ENCODE data around the gene ARMS2. TPM values are rescaled to one million over a fixed set of nuclear protein-coding genes. Genes with fewer than 3 reads are reported as not detected.

The ARMS2 gene
- total RNA-seq, 1 donor from 2014 or later, result not detected

DNA sequence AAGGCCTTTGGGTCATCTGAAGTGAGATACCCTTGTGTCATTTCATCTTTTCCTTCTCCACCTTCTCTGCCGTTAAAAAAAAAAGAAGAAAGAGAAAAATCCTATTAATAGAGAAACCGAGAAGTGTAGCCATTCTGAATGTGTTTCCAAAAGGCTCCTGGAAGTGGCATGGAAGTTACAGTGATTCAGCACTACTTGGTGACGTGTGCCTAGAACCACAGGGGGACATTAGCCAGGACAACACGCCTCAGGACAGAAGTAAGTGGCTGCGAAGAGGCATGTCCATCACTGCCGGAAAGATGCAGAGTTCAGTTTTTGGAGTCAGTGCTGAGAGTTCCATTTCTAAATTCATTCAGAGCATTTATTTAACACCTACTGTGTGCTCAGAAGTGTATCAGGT is 13.2 kb downstream of the ARMS2 start:
- no peak for DNase-seq
- no peak for ATAC-seq (ENCODE audit: poor library complexity)
- intact Hi-C loops (cut with DNase I), result no loop called here

DNA sequence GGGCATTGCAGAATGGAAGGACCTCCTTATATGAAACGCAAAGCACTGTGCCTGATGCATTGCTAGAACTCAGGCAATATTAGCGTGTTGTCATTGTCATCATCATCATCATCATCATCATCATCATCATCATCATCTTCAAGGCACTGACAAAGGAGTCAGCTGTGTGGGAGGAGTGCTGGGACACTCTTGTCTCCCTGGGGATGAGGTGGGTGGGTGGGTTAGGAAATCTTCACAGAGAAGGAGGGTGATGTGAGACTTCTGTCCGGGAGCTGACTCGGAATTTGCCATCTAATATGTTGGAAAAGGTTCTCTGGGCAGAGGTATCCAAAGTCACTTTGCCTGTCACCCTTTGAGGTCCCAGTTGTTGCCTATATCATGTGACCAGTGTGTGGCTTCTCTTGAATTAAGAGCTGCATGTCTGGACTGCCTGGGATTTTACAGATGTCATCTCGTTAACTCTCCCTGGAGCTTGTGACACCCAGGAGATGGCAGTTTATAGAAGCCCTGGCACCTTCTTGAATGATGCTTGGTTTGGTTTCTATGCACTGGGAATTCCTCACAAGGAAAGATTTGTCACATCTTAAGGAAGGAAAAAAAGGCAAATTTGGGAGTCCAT is 14.0 kb downstream of the ARMS2 start:
- DNase-seq (no peak), ATAC-seq (ENCODE audit: poor library complexity) (no peak)
- intact Hi-C loops (cut with DNase I), result no loop called here

DNA sequence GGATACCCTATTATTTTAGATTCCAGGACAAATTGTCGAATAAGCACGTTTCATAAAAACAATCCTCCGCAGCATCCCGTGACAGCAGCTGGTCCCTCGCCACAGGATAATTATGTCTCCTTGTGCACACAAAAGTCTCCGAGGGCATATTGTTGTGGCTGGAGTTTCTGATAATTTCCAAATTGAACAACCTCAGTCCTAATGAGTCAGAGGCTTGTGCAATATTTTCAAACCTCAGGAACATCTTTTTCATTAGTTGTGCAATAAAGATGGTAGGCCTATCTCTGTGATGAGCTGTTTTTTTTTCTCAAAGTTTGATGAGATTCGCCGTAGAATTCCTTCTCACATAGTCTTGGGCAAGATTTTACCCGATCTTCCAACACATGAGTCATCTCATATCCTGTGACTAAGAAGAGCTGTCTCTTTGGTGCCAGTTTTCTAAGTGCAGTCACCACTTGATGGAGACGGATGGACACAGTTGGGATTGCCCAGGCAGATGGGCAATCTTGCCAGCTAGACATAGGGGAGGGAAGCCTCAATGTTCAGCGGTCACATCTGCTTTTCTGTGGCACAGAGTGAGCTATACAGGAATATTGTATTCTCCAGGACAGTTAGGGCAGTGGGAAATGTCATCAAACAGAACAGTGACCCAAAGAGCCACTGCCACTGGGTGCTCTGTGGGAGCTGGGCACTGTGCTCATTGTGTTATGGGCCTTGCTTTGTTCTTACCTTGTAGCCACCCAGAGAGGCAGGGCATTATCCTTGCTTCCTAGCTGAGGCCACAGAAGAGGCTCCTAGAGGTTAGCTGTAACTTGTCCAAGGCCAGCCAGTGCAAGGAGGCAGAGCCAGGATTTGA is 14.7 kb downstream of the ARMS2 start:
- peak; percentile 65 for ATAC-seq (ENCODE audit: poor library complexity)
- DNase-seq, result no peak
- intact Hi-C loops (cut with DNase I), result no loop called here

DNA sequence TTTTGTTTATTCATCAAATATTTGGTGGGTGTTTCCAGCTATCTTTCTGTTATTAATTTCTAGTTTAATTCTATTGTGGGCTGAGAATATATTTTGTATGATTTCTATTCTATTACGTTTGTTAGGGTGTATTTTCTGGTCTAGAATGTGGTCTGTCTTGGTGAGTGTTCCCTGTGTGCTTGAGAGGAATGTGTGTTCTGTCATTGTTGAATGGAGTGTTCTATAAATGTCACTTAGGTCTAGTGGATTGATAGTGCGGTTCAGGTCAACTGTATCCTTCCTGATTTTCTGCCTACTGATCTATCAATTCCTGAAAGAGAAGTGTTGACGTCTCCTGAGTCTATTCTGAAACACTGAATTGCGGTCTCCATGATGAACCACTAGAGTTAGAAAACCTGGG is 15.4 kb downstream of the ARMS2 start:
- intact Hi-C loops (cut with DNase I), result no loop called here
- peak; percentile 66 for ATAC-seq (ENCODE audit: poor library complexity)

DNA sequence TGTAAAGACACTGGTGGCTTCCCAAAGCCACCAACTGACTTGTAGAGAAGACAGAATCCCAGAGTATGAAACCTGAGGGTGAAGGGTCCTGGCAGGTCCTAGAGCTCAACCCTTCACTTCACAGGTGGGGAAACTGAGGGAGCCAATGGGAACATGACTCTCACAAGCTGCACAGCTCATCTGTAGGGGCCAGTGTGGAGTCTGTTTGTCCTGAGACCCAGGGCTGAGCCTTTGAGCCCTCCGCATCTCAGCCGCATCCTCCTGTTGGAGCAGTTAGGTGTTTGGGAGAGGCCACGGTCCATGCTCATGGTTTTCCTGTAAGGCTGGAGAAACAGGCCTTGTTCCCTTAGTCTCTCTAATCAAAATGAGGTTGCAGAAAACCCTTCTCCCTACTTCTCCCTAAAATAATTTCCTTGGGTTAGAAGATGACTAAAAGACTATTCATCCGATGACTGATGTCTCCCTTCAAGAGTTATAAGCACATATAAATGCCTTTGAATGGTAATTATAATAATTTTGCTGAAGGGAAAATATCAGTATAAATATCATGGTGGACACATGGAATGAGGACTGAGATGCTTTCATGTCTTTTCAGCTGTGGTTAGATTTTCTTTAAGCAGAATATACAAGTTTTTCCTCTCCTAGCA is 17.2 kb downstream of the ARMS2 start:
- ATAC-seq (ENCODE audit: poor library complexity), result no peak
- intact Hi-C loops (cut with DNase I), result no loop called here

More for the DNA sequence above, 15.4 kb downstream of the ARMS2 start:
- no peak for DNase-seq

DNA sequence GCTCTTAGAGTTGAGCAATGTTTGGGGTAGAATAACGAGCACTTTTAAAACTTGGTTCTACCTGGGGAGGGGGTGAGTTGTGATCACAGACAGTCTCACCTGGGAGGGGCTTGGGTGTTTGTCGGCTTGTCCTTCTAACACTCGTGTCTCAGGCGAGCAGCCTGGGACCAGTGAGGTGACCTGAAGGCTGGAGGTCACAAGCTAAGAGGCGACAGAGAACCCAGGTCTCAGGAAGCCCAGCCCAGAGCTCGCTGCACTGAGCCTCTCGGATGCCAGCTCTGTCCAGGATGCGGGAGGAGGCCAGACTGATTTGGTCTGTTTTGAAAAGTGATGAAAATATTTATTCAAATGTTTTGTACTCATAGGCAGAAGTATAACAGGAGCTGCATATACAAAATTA is 18.7 kb downstream of the ARMS2 start:
- intact Hi-C loops (cut with DNase I), result no loop called here
- DNase-seq, result peak; percentile 30
- ATAC-seq (ENCODE audit: poor library complexity), result no peak

More for the DNA sequence above, 17.2 kb downstream of the ARMS2 start:
- DNase-seq, result no peak

DNA sequence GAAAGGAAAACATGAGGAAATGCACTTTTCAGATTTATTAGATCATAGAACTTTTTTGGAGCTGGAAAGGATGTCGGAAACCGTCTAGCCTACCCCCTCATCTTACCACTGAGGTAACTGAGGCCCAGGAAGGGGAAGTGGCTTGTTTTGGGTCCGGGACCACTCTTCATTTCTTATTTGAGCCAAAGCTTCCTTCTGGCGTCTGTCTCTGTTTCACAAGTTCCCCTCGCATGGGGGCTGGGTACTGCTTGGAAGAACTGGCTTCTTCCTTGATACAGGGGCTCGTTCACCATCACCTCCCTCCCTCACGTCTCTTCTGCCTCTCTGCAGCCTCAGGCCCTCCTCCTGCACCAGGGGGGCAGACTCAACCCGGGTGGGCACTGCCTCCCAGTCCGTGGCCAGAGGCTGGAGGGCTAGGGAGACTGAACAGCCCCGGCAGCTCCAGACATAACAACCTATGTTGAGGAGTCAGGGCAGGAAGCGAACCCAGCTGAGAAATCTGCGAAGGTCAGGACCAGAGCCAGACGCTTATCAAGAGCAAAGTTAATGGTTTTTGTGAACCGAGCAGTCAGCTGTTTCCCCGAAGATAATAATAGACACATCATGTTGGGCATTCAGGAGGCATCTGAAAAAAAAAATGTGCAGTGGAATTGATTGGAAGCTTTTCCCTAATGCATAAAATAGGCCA is 19.8 kb downstream of the ARMS2 start:
- DNase-seq, result peak; percentile 44
- peak; percentile 73 for ATAC-seq (ENCODE audit: poor library complexity)
- intact Hi-C loops (cut with DNase I), result no loop called here

DNA sequence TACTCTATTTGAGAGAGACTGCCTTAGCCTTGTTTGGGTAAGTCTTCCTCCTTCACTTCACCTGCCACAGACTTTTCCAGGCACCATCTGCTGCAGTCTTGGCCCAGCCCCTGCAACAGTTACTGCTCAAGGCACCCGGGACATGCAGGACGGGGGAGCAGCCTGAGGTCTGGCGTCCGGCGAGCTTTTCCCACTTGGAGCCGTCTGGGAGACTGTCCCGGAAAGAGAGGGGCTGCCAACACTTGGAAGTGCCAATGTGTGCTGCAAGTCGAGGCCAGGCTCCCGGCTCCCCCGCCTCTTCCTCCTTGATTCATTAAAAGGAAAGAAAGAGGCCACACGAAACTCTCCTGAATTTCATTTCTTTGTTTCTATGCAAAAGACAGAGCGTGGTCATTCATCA is 20.6 kb downstream of the ARMS2 start:
- intact Hi-C loops (cut with DNase I), result no loop called here

DNA sequence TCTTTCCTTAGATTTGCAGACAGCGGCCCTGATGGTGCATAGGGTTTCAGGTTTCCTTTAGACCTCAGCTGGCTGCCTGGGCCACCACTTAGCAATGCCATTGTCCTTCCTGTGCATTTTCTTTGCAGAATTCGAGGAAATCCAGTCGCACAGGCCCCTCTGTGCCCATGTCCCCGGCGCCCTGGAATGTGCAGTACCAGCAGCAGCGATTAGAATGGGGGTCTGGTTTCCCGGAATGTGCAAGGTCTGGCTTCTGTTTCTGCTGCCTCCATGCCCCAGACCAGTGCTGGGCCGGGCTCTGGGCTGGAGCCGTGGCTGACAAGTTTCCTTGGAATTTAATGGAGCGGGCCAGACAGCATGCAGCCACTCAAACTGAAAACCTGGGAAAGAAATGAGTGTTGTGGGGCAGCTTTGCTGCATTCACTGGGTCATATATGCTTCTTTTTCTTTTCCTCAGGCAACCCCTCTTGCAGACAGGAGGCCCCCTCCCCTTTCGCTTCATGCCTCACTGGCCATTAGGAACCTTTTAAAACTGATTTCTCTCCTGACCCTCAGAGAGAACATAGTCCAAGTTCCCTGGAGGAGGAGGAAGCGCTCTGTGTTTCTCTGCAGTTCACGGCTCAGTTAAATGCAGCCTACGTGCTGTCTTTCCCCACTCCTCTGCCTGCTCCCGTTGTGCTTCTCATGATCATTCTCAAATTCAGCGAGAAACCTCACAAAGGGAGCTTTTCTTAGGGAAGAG is 21.3 kb downstream of the ARMS2 start:
- intact Hi-C loops (cut with DNase I), result no loop called here
- peak; percentile 46 for DNase-seq
- ATAC-seq (ENCODE audit: poor library complexity), result peak; percentile 5

More for the DNA sequence above, 20.6 kb downstream of the ARMS2 start:
- ATAC-seq (ENCODE audit: poor library complexity), result peak; percentile 95
- DNase-seq, result peak; percentile 88

DNA sequence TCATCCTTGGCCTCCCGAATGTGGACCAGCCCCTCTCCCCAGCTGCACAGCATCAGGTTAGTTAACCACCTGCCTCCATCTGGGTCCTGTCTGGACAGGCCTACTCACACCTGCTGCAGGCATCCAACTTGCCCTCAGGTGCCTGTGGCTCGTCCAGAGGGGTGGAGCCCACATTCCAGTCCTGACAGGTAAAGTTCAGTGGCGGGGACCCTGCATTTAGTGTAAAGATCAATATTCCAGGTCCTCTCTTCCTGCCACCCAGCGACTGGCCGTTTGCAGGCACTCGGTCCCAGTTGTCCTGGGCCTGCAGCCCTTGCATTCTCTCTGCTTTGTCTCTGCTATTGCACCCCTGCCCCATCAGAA is 21.9 kb downstream of the ARMS2 start:
- intact Hi-C loops (cut with DNase I), result no loop called here
- DNase-seq (peak; percentile 30), ATAC-seq (ENCODE audit: poor library complexity) (no peak)

DNA sequence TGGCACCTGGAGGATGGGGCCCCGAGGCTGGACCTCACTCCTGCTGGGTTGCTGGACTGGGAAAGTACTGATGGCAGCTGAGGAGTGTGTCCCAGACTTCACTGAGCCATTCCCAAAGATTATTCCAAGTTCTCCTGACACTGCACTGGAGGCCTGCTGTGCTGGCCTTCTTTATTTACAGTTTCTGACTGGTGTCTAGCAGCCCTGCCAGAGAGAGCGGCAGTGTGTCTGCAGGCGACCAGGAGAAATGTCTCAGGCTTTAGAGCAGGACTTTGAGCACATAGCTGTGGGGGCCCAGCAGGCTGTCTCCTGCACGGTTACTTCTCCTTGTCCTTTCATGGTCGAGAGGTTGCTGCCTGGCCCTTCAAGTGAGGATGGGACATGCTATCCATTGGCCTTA is 23.0 kb downstream of the ARMS2 start:
- peak; percentile 28 for DNase-seq
- intact Hi-C loops (cut with DNase I), result no loop called here
- no peak for ATAC-seq (ENCODE audit: poor library complexity)

DNA sequence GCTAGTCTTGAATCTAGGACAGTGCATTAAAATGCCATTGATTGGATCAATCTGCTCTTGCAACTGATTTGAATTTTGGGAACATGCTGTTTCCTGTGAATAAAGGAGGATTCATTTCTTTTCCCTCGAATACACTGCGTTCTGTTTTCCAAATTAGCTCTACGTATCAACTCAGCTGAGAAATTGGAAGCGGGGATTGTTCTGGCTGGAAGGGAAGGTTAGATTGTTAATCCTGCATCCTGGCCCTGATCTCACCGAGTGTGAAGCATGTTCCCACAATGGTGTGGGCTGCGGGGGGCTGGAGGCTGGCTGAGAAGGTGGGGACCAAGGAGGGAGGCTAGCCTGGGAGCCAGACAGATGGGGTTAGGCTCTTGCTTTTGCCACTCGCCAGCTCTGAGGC is 24.5 kb downstream of the ARMS2 start:
- ATAC-seq (ENCODE audit: poor library complexity) (no peak), DNase-seq (peak; percentile 17)
- intact Hi-C loops (cut with DNase I), result no loop called here

DNA sequence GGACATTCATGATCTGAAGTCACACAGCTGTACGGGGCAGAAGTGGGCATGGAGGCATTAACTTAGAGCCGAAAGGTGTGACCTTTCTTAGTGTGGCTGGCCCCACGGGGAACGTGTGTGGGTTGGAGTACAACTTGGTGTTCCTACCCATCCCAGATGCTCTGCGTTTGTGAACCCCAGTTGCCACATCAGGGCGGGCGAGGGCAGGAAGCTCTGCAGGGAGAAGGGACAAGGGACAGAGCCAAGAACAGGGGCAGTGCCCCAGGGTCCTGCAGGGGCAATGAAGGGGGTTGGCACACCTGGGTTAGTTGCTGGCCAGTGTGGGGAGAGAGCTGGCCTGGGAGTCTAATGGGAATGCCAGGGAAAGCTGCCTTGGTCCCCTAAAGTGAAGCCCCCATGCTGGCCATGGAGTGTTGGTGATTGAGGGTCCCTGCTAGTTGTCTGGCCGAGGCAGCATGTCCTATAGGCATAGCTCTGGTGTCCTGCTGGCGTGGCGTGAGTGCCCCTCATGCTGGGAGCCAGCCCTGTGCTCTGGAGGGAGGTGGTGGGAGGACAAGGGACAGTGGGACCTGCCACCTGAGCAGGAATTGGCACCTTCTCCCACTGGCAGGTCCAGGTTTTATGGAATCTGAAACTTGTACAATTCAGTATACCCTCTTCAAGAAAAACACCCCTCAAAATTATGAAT is 25.8 kb downstream of the ARMS2 start:
- ATAC-seq (ENCODE audit: poor library complexity) (no peak), DNase-seq (peak; percentile 20)
- intact Hi-C loops (cut with DNase I), result no loop called here

DNA sequence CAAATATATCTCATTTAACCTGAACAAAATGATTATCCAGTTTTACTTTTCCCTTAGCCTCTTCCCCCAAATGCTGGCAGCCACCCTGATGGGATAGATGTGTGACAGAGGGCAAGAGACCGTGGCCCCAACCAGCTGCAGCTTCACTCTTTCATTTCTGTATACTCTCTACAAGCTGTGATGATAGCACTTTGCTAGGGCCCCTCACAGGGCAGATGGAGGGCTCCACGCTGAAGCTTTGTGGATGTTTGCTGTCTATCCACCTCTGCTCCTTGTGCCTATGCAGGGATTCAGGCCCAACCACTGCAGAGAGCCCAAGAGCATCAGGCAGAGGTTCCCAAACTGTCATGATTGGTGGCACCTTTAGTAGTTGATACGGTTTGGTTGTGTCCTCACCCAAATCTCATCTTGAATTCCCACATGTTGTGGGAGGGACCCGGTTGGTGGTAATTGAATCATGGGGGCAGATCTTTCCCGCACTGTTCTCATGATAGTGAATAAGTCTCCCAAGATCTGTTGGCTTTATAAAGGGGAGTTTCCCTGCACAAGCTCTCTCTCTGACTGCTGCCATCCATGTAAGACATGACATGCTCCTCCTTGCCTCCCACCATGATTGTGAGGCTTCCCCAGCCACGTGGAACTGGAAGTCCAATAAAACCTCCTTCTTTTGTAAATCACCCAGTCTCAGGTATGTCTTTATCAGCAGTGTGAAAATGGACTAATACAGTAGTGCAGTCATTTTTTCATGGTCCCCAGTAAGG is 27.0 kb downstream of the ARMS2 start:
- no peak for ATAC-seq (ENCODE audit: poor library complexity)
- DNase-seq, result peak; percentile 2
- intact Hi-C loops (cut with DNase I), result no loop called here

DNA sequence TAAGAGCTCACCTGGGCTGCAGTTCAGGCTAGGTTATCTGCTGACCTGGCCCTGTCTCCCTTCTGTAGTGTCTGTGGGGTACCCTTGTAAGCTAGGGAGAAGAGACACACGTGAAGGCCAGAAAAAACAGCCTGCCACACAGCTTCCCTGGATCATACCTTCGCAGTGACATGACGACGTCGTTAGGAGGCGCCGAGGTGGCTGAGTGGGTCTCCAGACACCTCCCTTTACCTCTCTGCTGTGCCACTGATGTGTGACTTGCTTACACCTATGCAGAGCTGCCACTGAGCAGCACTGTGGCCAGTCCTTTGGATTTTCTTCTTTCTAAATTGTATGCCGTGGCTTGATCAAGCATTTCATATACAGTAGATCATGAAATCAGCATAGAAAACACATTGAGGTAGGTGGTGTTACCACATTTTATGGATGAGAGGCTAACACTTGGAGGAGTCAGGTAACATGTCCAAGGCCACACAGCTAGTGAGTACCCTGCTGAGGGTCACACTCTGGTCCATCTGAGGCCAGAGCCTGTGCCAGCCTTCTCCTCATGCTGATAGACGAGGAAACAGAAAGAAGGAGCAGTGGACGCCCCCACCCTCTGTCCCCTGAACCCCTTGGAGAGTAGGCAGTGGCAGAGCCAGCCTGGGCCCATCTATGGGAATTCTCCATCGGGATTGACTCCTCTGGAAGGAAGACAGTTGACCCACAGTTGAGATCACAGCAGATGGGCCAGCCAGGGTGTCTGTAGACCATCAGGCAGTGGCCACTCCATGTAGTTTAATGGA is 30.0 kb downstream of the ARMS2 start:
- ATAC-seq (ENCODE audit: poor library complexity) (no peak), DNase-seq (peak; percentile 27)
- intact Hi-C loops (cut with DNase I), result no loop called here

DNA sequence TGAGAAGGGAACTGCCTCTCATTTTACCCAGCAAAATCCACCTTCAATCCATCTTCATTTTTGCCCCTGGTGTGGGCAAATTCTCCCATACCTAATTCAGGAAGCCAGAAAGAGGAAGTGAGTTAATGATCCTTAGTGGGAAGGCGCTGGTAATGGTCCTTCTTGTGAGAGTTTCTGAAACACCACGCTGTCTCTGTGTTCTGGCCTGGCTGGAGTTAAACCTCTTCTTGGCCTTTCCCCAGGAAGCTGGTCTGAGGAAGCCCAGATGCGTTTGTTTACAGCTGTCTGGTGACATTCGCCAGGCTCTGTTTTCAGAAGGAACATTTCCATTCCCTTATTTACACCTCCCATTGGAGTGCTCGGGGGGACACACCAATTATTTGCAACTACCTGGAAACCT is 31.2 kb downstream of the ARMS2 start:
- DNase-seq, result peak; percentile 41

More for the DNA sequence above, 31.2 kb downstream of the ARMS2 start:
- peak; percentile 81 for ATAC-seq (ENCODE audit: poor library complexity)
- intact Hi-C loops (cut with DNase I), result no loop called here
